ENCODE results near the gene PTGFR.
A peak's percentile ranks its signal among the peaks of the same experiment; 100 is the strongest.

The PTGFR gene

DNA sequence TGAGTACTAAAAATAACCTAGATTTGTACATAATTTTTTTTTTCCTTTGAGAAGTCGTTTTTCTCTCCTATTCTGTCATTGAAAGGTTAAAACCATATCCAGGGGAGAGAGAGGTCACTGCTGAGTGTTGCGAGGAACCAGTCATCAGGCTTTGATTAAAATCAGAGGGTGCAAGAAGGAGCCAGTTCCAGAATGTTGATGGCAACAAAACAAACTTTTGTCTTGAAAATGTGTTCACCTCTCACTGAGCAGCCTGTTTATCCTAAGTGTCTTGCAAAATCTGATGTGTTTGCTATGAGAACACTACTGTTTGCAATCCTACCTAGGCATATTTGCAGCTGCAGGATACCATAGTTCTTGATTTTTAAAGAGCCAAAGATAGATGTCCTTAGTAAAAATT lies 25.9 kb downstream of the PTGFR start:
- H3K27ac ChIP-seq = no peak overlapping the region
- no peak overlapping the region for H3K4me3 ChIP-seq

DNA sequence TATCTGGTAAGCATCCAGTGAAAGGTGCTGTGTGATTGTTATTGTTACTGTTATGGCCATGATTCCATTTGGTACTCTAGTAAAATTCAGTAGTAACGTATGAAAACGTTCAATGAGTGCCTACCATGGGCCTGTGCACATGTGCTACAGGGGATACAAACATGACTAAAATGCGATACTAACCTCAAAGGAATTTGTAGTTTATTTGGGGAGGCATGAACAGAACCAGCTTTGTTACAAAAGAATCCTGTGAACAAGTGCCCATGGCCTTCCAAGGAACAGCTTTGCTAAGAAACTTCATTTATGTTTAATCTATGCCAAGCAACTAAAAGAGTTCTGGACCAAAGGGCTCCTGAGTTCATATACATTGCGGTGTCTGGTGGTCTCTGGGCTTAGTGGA lies 28.7 kb downstream of the PTGFR start:
- H3K27ac ChIP-seq = no peak overlapping the region
- H3K4me3 ChIP-seq = no peak overlapping the region

DNA sequence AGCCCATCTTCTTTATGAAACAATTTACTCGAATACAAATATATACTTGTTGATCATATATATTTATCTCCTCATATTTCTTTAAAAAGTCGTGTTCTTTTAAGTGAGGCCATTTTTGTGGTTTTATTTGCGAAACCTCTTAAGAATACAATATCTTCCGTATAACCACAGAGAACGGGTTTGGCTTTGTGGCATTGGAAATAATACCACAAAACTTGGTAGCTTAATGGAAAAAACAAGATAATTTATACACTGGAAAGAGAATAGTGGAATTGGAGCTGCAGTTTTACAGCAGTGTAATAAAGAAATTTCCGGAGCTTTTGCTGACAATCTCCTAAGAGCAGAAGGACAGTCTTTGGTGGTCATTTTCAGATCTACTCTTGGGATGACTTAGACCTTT lies 29.4 kb downstream of the PTGFR start:
- no peak overlapping the region for H3K27ac ChIP-seq
- H3K4me3 ChIP-seq = no peak overlapping the region

DNA sequence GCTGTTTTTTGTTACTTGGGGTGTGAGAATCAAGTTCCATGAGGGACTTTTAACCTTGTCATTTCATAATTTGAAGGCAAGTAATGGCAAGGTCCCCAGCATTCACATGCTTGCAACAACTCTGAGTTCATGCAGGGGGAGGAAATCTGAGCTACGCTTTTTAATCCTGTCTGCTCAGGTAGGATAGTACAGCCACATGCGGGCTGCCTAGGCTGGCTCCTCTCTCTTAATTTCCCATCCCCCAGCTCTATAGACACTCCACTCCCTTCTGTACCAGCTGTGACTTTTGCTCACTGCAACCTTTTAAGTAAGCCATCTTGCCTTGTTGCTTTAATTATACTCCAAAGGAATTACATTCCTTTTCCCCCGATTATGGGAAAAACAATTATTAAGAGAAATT lies 30.1 kb downstream of the PTGFR start:
- Histone ChIP-seq H3K4me3 (no peak overlapping the region), H3K27ac (no peak overlapping the region)

DNA sequence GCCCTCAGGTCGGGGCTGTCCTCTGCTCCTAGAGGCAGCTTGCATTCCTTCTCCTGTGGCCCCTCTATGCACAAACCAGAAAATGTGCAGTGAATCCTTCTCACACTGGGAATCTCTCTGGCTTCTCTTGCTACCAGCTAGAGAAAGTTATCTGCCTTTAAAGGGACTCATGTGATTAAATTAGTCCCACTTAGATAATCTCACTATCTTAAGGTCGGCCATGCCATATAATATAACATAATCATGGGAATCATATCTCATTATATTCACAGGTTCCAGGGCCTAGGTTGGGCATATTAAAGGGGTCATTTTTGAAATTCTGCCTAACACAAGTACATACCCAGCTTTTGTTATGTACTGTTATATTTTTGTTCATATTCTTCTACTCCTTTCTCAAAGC lies 31.4 kb downstream of the PTGFR start:
- peak overlapping the region in 1 of 21 experiments; percentile 62 for H3K27ac ChIP-seq

DNA sequence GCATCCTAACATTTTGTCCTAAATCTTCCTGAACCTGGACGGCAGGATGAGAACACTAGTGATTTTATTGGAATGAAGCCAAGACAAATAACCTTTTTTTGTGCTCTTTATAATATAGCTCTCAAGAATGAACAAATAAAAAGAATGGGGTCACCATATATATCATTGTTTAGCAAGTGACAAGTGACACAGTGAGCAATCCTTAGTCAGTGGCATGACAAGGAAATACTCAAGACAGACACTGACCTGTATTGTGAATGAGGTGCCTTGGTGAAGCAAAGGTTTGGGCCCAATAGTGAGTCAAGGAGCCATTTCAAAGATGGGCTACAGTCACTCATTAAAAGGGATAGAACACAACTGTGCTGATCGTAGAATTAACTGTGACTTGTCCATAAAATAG lies 35.7 kb downstream of the PTGFR start:
- Histone ChIP-seq H3K27ac (no peak overlapping the region), H3K4me3 (no peak overlapping the region)

More for the DNA sequence above, 31.4 kb downstream of the PTGFR start:
- H3K4me3 ChIP-seq = no peak overlapping the region

DNA sequence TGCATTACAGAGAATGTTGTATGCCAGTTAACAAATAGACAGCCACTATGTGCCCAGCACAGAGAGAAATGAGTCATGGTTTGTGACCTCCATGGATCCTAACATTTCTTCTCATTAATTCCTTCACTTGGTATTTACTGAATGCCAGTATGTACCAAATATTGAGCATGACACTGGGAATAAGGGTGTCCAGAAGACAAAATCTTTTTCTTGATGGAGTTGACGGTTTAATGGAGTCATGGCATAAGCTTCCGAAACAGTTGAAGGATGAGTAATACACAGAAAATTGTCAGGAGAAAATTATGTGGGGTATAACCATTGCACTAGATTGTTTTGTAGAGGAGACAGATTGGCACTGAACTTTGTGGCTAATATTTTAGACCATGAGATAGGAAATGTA lies 36.9 kb downstream of the PTGFR start:
- no peak overlapping the region for H3K27ac ChIP-seq
- H3K4me3 ChIP-seq = no peak overlapping the region

DNA sequence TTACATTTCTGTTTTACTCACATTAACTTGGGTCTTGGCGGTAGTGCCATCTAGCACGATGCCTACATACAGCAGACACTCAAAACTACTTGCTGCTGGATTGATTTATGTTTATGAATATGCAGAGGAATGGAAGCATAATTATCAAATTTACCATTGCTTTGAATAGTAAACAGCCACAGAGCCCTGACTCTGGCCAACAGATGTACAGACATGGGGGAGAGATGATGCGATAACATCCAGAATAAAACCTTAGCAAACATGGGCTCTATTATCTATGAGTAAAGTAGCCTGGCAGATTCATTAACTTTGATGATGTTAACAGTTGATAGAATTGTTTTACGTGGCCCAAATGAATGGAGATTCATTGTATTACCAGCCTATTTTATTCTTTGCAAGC lies 42.8 kb downstream of the PTGFR start:
- H3K27ac ChIP-seq = no peak overlapping the region
- H3K4me3 ChIP-seq = no peak overlapping the region

DNA sequence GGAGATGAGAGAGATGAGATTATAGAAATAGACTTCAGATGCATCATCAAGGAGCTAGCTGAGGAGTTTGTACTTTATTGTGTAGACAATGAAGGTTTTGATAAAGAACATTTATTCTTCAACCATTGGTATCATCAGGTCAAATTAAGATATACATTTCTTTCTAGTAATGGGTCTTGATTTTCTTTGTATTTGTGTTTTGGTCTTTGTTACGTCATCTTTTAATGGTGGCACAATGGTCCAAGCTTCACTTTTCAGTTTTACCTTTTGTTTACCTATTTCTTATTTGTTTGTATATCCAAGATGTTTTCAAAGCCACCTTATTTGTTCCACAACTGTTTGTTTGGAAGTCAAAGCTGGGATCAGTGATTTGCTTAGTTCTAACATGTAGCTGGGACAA lies 44.5 kb downstream of the PTGFR start:
- H3K4me3 ChIP-seq = no peak overlapping the region
- H3K27ac ChIP-seq = no peak overlapping the region

DNA sequence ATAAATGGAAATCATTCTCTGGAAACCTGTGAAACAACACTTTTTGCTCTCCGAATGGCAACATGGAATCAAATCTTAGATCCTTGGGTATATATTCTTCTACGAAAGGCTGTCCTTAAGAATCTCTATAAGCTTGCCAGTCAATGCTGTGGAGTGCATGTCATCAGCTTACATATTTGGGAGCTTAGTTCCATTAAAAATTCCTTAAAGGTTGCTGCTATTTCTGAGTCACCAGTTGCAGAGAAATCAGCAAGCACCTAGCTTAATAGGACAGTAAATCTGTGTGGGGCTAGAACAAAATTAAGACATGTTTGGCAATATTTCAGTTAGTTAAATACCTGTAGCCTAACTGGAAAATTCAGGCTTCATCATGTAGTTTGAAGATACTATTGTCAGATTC lies 45.7 kb downstream of the PTGFR start:
- Histone ChIP-seq H3K4me3 (no peak overlapping the region), H3K27ac (no peak overlapping the region)

DNA sequence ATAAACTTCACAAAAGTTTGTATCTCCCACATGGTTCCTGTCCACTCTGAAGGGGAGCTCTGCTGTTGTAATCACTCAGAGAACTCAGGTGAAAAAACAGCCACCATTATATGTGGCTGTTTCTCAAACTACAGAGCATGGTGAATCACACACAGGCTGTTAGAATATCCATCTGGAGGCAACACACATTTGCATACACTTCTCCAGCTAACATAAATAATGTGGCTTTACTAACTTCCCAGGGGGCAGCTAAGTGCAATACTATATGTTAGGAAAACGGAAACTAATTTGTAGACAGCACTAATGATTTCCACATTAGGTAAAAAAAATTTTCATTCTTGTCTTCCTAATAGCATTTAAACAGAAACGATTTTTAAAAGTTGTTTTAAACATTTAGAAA lies 49.3 kb downstream of the PTGFR start:
- Histone ChIP-seq H3K27ac (no peak overlapping the region), H3K4me3 (no peak overlapping the region)

DNA sequence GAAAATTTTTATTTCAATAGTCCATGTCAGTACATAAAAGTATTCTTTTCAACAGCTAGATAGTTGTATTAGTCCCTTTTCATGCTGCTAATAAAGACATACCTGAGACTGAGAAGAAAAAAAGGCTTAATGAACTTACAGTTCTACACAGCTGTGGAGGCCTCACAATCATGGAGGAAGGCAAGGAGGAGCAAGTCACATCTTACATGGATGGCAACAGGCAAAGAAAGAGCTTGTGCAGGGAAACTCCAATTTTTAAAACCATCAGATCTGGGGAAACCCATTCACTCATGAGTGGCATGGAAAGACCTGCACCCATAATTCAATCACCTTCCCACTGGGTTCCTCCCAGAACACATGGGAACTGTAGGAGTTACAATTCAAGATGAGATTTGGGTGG lies 50.7 kb downstream of the PTGFR start:
- Histone ChIP-seq H3K4me3 (no peak overlapping the region), H3K27ac (no peak overlapping the region)

DNA sequence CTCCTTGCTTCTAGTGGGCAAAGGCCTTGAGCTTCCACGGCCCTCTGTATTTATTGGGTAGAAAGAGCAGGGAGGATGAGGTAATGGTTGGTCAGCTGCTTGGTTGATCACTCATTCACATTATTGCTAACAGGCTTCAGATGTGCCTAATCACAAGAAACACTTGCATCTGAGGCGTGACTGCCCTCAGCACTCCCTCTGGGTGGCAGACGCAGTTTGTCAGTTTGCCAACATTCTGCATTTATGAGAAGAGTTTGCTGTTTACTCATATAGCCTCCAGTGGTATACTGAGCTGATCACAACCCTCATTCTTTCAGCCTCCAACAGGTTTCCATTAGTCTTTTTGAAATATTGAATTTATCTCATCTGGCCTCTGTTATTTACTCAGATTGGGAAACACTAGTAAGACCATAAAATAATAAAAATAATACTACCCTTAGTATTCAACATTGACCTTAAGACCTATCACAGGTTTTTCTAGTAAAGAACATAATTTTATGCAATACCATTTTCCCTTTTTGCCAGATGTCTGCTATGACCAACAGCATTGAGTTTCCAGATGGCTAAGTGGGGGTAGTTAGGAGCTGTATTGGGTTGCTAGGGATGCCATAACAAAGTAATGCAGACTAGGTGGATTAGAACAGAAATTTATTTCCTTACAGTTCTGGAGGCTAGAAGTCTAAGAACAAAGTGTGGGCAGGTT lies 53.3 kb downstream of the PTGFR start:
- H3K4me3 ChIP-seq = no peak overlapping the region
- H3K27ac ChIP-seq = no peak overlapping the region

DNA sequence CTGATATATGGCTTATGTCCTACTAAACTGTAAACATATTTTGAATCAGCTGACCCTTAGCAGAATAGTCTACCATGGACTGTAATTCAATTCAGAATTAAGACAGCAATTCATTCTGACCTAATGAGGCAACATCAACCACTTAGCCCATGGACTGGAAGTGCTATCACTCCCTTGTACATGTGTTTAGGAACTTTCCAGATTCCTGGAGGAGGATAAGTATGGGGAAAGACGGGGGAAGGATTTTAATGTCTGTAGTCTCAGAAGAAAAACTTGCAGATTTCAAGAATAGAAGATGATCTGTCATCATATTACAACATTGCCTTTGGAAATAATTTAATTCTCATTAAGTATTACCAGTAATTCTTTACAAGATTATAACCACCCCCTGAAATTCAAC lies 56.3 kb downstream of the PTGFR start:
- Histone ChIP-seq H3K27ac (no peak overlapping the region), H3K4me3 (no peak overlapping the region)

DNA sequence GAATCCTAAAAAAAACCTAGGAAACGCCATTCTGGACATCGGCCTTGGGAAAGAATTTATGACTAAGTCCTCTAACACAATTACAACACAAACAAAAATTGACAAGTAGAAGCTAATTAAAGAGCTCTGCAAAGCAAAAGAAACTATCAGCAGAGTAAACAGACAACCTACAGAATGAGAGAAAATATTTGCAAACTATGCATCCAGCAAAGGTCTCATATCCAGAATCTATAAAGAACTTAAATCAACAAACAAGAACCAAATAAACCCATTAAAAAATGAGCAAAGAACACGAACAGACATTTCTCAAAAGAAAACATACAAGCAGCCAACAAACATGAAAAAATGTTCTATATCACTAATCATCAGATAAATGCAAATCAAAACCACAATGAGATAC lies 58.6 kb downstream of the PTGFR start:
- Histone ChIP-seq H3K27ac (no peak overlapping the region), H3K4me3 (no peak overlapping the region)

DNA sequence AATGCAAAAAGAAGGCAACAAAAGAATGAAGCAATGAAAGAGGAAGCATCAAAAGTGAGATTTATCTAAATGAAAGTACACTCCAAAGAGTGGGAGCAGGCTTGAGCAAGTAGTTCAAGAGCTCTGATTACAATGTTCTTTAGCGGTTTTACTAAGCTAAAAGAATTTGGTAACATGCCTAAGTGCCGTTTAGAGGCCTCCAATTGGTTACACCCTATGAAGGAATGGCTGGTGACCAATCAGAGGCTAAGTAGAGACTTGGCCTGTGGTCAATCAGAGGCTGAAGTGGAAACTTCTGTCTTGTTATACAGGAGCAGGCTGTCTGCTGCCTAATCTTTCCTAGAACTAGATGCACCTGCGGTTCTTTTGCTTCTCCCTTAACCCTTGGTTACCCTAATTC lies 59.1 kb downstream of the PTGFR start:
- Histone ChIP-seq H3K4me3 (no peak overlapping the region), H3K27ac (no peak overlapping the region)

DNA sequence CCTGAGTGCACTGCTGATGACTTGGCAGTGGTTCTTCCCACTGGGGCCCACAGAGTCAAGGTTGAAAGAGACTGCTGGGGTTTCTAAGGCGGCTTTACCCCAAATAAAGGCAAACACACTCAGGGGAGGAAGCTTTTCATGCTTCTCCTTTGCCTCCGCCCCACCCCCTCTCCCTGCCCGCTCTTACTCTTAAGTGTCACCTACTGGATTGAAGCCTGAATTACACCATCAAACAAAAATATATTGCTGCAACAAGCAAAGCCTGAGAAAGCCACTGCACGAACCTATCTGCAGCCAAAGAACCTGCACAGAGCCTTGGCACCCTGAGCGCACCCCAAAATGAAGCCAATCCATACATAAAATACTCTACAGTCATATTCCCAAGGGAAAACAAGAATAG lies 63.1 kb downstream of the PTGFR start:
- no peak overlapping the region for H3K27ac ChIP-seq

DNA sequence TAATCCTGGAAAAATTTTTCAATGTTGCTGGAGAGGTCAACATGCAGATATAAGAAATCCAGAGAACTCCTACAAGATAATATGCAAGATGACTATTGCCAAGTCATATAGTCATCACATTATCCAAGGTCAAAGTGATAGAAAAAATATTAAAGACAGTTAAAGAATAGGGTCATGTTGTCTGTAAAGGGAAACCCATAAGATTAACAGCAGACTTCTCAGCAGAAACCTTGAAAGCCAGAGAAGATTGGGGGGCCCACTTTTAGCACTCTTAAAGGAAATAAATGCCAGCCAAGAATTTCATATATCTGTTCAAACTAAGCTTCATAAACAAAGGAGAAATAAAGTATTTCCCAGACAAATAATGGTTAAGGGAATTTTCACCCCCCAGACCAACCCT lies 64.1 kb downstream of the PTGFR start:
- H3K27ac ChIP-seq = no peak overlapping the region
- no peak overlapping the region for H3K4me3 ChIP-seq

More for the DNA sequence above, 63.1 kb downstream of the PTGFR start:
- no peak overlapping the region for H3K4me3 ChIP-seq

DNA sequence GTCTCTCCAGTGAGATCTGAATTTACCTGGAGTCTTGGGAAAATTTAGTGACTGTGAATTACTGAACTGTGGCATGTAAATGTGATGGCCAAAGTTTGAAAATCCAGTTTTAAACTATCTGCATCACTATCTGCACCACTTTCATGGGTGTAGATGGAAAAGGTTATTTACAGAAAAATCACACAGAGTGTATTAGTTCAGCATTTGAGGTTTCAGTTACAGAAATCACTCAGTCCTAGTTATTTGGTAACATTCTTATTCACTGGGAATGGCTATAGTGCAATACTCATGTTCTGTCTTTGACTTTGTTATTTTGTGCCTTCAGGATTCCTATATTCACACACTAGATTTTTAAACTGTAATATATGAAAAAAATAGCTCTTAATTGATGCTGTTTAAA lies 68.9 kb downstream of the PTGFR start:
- Histone ChIP-seq H3K27ac (no peak overlapping the region), H3K4me3 (no peak overlapping the region)

DNA sequence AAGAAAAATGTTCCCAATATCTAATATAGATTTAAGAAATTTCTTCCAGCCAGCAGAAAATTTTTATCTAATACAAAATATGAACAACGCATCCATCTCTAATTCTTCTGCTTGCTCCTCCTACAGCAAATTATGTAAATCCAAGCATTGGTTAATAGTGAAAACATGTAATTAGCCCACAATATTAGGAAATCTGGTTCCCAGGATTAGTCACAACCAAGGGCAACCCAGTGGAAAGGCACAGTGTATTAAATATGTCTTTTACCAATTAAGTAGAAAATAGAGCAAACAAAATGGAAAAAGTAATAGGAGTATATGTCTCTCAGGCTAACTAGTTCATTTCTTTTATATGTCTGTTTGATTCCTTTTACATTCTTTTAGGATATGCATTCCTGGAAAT lies 70.0 kb downstream of the PTGFR start:
- peak overlapping the region in 1 of 21 experiments; percentile 14 for H3K27ac ChIP-seq
- H3K4me3 ChIP-seq = no peak overlapping the region

DNA sequence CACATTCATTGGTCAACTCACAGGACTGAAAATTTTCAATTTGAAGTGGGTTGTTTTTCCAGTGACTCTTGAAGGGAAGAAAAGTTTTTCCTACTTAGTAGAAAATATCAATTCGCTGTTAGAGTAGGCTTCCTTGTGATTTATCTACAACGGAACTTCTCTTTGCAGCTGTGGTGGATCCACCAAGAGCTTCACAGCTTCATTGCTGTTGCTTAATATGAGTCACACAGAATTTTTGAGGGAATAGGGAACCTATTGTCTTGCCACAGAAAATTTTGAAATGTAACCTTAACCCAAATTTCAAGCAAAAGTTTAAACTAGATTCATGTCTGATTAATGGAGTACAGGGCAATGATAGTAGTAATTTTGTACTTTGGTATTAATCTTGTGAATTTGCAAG lies 71.1 kb downstream of the PTGFR start:
- Histone ChIP-seq H3K27ac (peak overlapping the region in 1 of 21 experiments; percentile 24), H3K4me3 (no peak overlapping the region)

DNA sequence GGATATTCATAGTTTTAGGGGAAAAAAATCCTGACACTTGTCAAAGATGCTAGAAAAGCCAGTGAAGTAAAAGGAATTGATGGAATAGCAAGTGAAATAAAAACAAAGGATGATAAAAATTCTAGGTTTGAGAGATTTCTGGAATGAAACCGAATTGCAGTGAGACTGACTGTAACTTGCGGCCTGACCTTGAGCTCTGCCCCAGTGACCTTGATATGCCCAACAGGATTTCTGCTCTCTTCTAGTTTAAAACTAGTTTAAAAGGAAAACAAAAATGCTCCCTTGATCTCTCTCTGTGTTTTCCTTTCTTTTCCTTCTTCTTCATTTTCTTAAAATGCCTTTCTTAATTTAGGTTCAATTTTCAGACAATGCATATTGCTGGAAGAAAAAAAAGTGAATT lies 74.6 kb downstream of the PTGFR start:
- Histone ChIP-seq H3K27ac (no peak overlapping the region), H3K4me3 (no peak overlapping the region)
